Medulla oblongata (tissue), 1 donor: ENCODE results near the gene KAZN.

Experiments used
- DNase-seq: peaks from one replicate; pipeline ENCODE4 v3.0.0-alpha.2; 2015; ENCODE audit errors: extremely low spot score

Gene KAZN

DNA sequence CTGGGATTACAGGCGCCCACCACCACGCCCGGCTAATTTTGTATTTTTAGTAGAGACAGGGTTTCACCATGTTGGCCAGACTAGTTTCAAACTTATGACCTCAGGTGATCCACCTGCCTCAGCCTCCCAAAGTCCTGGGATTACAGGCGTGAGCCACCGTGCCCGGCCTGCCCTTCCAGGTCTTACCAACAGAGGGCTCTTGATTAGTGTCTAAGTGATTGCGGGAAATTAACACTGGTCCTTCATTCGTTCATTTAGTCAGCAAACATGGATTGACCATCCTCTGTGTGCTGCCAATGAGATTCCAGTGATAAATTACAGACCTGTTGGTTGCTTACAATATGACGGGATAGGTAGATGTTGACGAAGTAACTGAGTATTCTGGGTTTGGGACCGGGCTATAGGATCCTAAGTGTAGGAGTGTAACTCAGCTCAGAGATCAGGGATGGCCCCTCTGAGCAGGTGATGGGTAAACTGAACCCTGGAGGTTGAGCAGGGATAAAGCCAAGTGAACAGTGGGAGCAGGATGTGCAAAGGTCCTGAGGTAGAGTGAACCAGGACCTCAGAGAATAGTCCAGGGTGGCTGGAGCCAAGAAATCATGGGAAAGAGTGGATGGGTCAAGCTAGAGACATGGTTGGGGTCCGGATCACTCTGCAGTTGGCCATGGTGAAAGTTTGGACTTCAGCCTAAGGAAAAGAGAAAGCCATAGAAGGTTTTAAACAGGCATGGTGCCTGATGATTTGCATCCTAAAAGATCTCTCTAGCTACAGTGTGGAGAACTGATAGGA lies 171.2 kb downstream of the KAZN start:
- no peak for DNase-seq

- no peak for DNase-seq
Observed at GRCh38 chr1:14773396-14774025, 175.0 kb downstream of the KAZN start.

GRCh38 chr1:14774225-14774624 lies 175.7 kb downstream of the KAZN start:
- no peak for DNase-seq

DNA sequence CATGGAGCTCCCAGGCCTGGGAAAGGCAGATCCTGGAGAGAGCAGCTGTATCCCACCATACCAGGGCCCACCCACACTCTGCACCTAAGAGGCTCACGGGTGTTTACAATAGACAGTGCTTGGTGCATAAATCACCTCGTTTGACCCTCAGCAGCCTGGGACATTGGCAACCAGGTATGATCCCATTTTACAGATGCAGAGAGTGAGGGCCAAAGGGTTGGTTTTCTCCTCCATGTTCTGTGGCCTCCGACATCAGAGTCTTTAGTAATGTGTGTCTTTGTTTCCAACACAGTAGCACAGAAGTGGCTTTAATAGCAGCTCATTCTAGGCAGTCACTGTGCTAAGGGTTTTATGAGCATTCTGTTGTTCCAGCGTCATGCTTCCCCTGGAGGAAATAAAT lies 176.5 kb downstream of the KAZN start:
- DNase-seq, result no peak

GRCh38 chr1:14775434-14775833 lies 176.9 kb downstream of the KAZN start:
- no peak for DNase-seq

DNA sequence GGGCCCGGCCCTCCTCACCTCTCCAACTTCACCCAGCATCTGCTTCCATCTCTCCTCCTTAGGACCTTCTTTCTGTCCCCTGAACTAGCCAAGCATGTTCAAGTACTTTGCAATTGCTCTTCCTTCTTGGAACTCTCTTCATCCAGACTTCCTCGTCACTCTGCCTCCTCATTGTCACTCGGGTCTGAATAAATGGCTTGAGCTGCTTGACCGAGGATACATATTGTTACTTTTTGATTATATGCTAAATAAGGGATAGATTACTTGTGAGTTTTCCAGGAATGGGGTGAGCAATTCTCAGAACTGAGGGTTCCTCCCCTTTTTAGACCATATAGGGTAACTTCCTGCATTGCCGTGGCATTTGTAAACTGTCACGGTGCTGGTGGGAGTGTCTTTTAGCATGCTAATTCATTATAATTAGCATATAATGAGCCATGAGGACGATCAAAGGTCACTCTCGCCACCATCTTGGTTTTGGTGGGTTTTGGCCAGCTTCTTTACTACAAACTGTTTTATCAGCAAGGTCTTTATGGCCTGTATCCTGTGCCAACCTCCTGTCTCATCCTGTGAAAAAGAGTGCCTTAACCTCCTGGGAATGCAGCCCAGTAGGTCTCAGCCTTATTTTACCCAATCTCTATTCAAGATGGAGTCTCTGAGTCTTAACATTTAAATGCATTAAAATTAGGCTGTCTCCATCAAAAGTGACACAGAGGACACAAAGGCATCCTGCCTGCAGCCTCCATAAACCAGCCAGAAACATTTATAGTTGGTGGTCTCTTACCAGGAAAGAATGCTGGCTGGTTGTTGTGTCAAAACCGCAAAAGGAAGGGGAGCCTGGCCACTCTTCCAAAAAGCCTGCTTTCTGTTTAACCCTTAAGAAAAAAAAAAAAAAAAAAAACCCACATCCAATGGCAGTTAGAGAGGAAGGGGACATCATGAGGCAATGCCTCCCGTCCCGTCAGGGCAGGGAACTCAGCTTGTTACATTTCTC lies 179.3 kb downstream of the KAZN start:
- no peak for DNase-seq

- no peak for DNase-seq
Observed at GRCh38 chr1:14778541-14778897, 180.0 kb downstream of the KAZN start.

DNA sequence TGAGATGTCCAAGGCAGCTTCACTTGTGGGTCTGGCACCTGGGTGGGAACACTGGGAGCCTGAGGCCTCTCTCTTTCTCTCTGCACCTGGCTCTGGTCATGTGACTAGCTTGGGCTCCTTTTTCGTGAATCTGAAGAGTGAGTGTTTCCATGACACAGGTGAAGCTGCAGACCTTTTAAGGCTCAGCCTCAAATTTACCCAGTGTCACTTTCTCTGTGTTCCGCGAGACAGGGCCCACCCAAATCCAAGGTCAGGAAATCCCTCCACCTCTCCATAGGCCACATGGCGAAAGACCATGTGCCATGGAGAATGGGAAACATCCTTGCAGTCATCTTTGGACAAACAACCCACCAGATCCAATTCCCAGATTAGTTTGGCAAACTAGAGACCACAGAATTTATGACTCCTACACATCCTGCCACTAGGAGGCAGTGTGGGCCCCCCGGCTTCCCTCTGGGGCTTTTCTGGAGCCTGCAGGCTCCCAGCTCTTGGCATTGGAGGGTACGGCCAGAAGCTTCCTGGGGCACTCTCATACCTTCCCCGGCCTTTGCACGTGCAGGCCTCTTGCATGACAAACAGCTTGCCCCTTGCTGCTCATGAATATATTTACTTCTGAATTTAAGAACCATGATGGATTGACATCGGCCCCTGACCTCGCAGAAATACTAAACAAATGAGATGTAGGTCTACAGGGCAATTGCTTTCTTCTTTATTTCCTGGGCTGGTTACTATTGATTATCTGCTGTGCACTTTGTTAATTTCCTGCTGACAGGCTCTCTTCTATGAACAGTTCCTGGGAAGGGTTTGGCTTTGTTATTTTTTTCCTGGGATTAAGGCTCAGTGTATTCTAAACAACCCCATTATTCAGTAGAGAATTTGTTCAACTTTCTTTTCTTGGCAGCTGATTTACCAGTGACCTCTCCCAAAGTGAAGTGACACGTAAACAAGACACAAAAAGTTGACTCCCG lies 180.7 kb downstream of the KAZN start:
- DNase-seq, result peak; percentile 46

DNA sequence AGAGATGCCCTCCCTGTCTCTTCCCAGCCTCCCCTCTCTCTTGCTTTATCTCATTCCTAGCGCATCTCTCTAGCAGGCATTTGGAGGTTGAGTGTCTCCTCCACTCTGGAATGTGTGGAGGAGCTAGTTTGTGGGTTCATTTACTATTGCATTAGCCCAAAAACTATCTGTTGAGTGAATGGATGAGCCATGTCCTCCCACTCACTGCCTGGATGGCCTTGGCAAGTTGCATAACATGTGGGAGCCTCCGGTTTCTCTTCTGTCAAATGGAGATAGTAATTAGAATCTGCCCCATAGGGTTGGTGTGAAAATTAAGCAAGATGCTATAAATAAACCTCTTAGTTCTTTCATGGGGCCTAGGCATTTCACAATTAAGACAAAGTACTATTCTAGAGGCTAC lies 181.8 kb downstream of the KAZN start:
- DNase-seq, result no peak

DNA sequence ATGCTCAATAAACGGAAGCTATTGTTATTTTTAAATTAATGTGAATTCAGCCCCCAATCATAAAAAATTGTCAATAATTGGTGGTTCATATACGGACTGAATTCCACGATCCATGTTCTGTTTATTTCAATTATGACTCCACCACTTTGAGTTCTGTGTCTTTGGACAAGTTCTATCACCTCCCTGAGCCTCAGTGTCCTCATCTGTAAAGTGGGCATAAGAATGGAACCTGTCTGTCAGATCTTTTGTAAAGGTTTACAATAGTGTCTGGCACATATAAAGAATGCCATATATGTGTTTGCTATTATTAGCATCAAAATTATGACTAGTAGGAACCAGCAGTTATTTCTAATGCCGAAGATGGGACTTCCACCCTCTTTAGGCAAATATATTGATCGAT lies 183.3 kb downstream of the KAZN start:
- no peak for DNase-seq

GRCh38 chr1:14782741-14783591 lies 184.5 kb downstream of the KAZN start:
- DNase-seq, result no peak

- no peak for DNase-seq
Observed at GRCh38 chr1:14783592-14783886, 185.1 kb downstream of the KAZN start.

DNA sequence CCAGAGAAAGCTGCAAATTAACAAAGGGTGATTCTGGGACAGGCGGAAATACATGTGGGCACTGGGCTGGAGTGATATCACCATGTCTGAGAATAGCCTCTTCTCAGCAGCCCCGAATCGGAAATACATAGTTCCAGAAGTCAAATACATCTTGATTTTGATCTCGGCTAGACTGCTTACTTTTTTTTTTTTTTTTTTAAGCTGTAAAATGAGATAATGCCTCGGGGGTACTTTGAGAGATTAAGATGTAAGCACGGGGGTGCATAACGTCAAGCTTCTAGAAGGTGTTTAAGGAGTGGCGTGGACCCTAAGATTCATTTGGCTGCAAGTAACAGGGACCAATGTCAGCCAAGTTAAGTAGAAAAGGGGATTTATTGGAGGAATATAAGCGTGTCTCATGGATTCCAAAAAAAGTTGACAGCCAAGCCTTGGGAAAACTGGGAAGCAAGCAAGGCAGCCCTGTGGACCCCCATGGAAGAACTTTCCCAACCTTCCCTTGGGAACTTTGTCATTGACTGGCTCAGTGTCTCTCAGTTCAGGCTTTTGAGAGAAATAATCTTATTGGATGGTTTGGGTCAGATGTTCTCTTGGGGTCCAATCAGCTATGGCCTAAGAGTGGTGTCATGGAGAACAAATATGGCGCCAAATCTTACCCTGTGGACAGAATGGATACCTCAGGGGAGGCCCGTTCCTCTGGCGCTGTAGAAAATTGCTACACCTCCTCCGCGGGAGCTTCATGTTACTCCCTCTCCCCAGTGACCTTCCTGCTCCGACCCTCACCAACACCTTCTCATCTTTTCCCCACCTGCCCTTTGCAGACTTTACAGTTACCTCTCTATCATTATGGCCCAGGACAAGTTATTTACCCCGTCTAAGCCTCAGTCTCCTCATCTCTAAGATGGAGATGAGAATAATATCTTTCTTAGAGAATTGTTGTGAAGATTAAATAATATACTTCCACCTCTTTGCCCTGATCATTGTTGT lies 186.6 kb downstream of the KAZN start:
- no peak for DNase-seq

GRCh38 chr1:14786109-14786675 lies 187.7 kb downstream of the KAZN start:
- no peak for DNase-seq

GRCh38 chr1:14786681-14787080 lies 188.2 kb downstream of the KAZN start:
- DNase-seq, result no peak

GRCh38 chr1:14787604-14788003 lies 189.1 kb downstream of the KAZN start:
- DNase-seq, result no peak

GRCh38 chr1:14788080-14788479 lies 189.6 kb downstream of the KAZN start:
- DNase-seq, result no peak

DNA sequence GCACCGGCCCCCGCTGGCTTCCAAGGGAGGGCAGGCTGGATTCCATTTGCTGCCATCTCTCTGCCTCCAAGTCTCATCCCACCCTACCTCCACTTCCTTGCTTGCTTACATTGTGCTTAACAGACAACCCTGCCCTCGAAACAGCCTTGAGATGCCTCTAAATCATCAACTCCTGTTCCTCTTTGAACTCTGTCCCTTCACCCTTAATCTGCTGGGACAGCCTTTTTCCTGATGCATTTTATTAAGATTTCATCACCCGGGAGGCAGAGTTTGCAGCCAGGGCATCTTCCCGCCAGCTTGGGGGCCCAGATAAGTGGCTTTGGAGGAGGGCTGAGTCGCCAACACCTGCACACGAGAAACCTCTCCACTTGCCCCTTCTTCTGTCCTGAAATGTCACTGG lies 192.5 kb downstream of the KAZN start:
- DNase-seq, result no peak

DNA sequence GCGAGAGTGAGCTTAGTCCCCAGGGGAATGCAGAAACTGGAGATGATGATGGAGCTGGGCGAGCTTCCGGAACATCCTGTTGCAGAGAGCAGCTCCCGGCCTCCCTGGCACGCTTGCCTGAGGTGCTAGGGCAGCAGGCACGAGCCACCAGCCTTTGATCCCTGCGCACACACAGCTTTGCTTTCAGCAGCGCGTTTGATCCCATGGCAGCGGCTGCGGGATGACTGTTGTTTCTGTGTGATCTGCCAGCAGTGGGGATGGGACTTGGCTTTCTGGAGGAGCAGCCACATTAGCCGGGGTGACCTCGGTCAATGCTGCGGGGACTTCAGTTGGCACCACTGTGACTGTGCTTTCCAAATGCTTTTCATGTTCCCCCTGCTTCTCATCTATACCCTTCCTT lies 193.2 kb downstream of the KAZN start:
- DNase-seq, result no peak
